Stimulated activated CD4-positive, alpha-beta T cell treated with anti-CD3 and anti-CD28 coated beads, Interleukin-15, amount 100 ng/mL, for 24 hours (primary cell): ENCODE results near the gene WDR74.

Experiments used
- DNase-seq: peaks from one replicate; pipeline ENCODE4 v3.0.0-alpha.2; 2020

WDR74 gene

GRCh38 chr11:62791501-62792201 is 47.7 kb downstream of the WDR74 start, which contains the start of gene TMEM223:
Gene TMEM223, minus strand, starts transcription at chr11:62792006. Its CDS starts 12 bp downstream, at chr11:62791994.
- DNase-seq: peak; percentile 95

- DNase-seq: no peak
Measured at GRCh38 chr11:62789576-62789975, 49.8 kb downstream of the WDR74 start.

GRCh38 chr11:62788991-62789390 is 50.4 kb downstream of the WDR74 start:
- DNase-seq: no peak

- peak; percentile 99 for DNase-seq
Measured at GRCh38 chr11:62787005-62787759, 52.2 kb downstream of the WDR74 start, which contains the start of gene TMEM179B. Gene TMEM179B, plus strand, starts transcription at chr11:62787402. Its CDS starts 30 bp downstream, at chr11:62787432.

- peak; percentile 90 for DNase-seq
Measured at GRCh38 chr11:62786318-62787004, 52.9 kb downstream of the WDR74 start.
